ENCODE measurements around the gene ETFDH.
"Not testable (repeated sequence)": the region's sequence is repeated elsewhere in the genome, so short reads cannot be mapped to it uniquely, and the experiment has no call there.

DNA sequence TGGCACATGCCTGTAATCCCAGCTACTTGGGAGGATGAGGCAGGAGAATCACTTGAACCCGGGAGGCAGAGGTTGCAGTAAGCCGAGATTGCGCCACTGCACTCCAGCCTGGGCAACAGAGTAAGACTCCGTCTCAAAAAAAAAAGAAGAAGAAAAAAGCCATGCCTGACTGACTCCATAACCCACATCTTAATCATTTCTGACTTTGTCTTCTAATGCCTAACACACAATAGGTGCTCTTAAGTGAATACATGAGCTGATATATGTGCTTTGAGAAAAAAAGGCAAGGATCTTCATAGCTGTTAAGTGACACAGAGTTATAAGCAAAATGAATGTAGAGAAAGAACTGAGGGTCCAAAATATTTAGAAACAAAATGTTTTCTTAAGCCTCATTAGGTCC lies 40.5 kb downstream of the ETFDH start:
- TF ChIP-seq CEBPB (IDR thresholded peaks at IDR 0.05; ENCODE audit: borderline replicate concordance in 1 of 2, low read depth in 2 of 2, low read length in 2 of 2); SRF (IDR thresholded peaks at IDR 0.05; ENCODE audit: low read depth in 2 of 2, low read length in 2 of 2); POLR2A (IDR thresholded peaks at IDR 0.05; ENCODE audit: low read depth, low read length); POLR2AphosphoS5 (IDR thresholded peaks at IDR 0.05; ENCODE audit: low read length); SIN3A (IDR thresholded peaks at IDR 0.05; ENCODE audit: low read depth, low read length): not testable (repeated sequence)

All from GM12878 (cell line).